A549 treated with GW870086 at 1 μM for 4 hours (cell line): ENCODE data around the gene ANTKMT. TPM values are rescaled to one million over a fixed set of nuclear protein-coding genes. Genes with fewer than 3 reads are reported as not detected.

Source experiments
- total RNA-seq: library from RNA; stranded (reverse); fragments of 200-300 nt; extraction: Qiagen RNA extraction; gene quantifications from 5 replicates; pipeline ENCODE4 v1.2.3, GENCODE V29; 2022; ENCODE audit warnings: low read depth

Gene ANTKMT
- total RNA-seq, result 35.3 to 65.1 TPM (median 57.7 TPM) in 5 replicates

GRCh38 chr16:720990-721764, at the start of gene ANTKMT:
TSS of gene ANTKMT (plus strand) at chr16:721146. CDS start at chr16:721275, 129 bp downstream.

GRCh38 chr16:674968-675883, 45.7 kb upstream of the ANTKMT start, which contains the start of gene RHBDL1:
TSS of gene RHBDL1 (plus strand) at chr16:675671. CDS start at chr16:675791, 120 bp downstream.

DNA sequence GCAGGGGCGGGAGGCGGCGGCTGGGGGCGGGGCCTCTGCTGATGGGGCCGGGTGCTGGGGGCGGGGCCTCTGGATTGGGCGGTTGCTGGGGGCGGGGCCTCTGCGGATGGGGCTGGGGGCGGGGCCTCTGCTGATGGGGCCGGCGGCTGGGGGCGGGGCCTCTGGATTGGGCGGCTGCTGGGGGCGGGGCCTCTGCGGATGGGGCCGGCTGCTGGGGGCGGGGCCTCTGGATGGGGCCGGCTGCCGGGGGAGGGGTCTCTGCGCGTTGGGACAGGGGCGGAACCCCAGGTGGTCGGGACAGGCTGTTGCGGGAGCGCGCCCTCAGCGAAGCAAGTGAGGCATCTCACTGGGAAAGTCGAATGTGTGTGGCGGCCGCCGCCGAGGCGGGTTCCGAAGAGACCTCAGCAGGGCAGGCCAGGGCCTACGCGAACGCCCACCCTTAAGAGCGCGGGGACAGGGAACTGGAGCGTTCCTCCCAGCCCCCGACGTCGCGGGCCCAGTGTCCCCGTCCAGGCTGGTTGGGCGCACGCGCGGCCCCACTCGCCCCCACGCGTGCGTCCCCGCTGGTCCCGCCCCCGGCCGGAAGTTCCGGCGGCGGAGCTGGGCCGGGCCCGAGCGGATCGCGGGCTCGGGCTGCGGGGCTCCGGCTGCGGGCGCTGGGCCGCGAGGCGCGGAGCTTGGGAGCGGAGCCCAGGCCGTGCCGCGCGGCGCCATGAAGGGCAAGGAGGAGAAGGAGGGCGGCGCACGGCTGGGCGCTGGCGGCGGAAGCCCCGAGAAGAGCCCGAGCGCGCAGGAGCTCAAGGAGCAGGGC, 40.9 kb upstream of the ANTKMT start, which contains the start of gene STUB1:
TSS of gene STUB1 (plus strand) at position 597 of the 811 bp plus-strand sequence. CDS start at position 713, 116 bp downstream.

GRCh38 chr16:684071-684794, 36.7 kb upstream of the ANTKMT start, which contains the start of gene JMJD8:
TSS of gene JMJD8 (minus strand) at chr16:684334. CDS start at chr16:684319, 15 bp downstream.

GRCh38 chr16:705431-706188, 15.3 kb upstream of the ANTKMT start, which contains the start of gene FBXL16:
TSS of gene FBXL16 (minus strand) at chr16:705801. CDS start at chr16:697405, 8,396 bp downstream.

GRCh38 chr16:714558-715476, 6.1 kb upstream of the ANTKMT start, which contains the start of gene METRN:
TSS of gene METRN (plus strand) at chr16:715118. CDS start at chr16:715290, 172 bp downstream.

GRCh38 chr16:726438-727290, 5.7 kb downstream of the ANTKMT start, which contains the start of the genes CCDC78 and HAGHL:
TSS of gene CCDC78 (minus strand) at chr16:726443. CDS start at chr16:726367, 76 bp downstream.
TSS of gene HAGHL (plus strand) at chr16:727106. CDS start at chr16:727510, 404 bp downstream.

GRCh38 chr16:740764-741505, 20.0 kb downstream of the ANTKMT start, which contains the start of gene CIAO3:
TSS of gene CIAO3 (minus strand) at chr16:740997. CDS start at chr16:740985, 12 bp downstream.

DNA sequence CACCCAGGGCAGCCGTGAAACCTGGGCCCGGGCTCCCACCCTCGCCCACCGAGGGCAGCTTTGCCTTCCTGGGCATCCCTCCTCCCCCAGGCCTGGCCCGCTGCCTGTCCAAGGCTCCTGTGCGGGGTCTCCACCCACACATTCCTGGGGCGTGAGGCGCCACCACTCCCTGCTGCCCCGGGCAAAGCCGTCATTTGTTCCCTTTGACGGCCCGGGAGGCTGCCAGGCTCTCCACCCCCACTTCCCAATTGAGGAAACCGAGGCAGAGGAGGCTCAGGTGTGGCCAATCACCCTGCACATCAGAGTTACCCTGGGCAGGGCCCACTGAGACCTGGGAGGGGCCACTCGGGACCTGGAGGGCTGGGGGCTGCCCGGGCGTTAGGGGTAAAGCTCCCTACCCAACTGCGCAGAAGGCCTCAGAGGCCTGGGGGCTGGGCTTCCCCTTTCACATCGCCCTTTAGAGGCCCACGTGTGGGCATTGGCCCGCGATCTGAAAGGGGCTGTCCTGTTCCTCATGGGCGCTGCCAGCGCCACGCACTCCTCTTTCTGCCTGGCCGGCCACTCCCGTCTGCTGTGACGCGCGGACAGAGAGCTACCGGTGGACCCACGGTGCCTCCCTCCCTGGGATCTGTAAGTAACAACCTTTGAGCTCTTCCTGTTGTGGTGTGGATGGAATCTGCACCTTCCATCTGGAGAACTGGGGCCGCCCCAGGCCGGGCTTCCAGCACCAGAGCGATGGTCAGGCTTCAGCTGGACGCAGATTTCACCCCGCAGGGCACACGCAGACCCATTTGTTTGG, 39.8 kb downstream of the ANTKMT start, which contains the start of gene MSLN:
TSS of gene MSLN (plus strand) at position 190 of the 799 bp plus-strand sequence. CDS start 1,947 bp downstream, outside the sequence.

Other genes with a start within 250 kb of the ANTKMT start
- gene CAPN15, start 193.4 kb upstream of the ANTKMT start, total RNA-seq, result 44.2 to 76.6 TPM (median 71.4 TPM) in 5 replicates
- 0.13 to 0.22 TPM (median 0.17 TPM) in 4 of 5 replicates, not detected in the other for gene PRR35, start 160.8 kb upstream of the ANTKMT start, total RNA-seq
- gene NHLRC4, start 154.1 kb upstream of the ANTKMT start, total RNA-seq, result 0.15 to 0.51 TPM (median 0.29 TPM) in 5 replicates
- gene PIGQ, start 151.2 kb upstream of the ANTKMT start, total RNA-seq, result 33.1 to 39.4 TPM (median 38.6 TPM) in 5 replicates
- gene RAB40C, start 131.1 kb upstream of the ANTKMT start, total RNA-seq, result 12.8 to 19.7 TPM (median 16.9 TPM) in 5 replicates
- gene WFIKKN1, start 90.2 kb upstream of the ANTKMT start, total RNA-seq, result 0.06 to 0.19 TPM (median 0.14 TPM) in 5 replicates
- 90.6 to 140 TPM (median 135 TPM) in 5 replicates for gene METTL26, start 84.8 kb upstream of the ANTKMT start, total RNA-seq
- gene MCRIP2, start 79.3 kb upstream of the ANTKMT start, total RNA-seq, result 22.6 to 48.4 TPM (median 39.2 TPM) in 5 replicates
- gene WDR90, start 71.8 kb upstream of the ANTKMT start, total RNA-seq, result 17.6 to 28.0 TPM (median 27.2 TPM) in 5 replicates
- 64.2 to 101 TPM (median 94.6 TPM) in 5 replicates for gene RHOT2, start 53.0 kb upstream of the ANTKMT start, total RNA-seq
- 0.56 to 1.4 TPM (median 1.3 TPM) in 5 replicates for gene RHBDL1, start 45.5 kb upstream of the ANTKMT start, total RNA-seq
- gene STUB1, start 40.7 kb upstream of the ANTKMT start, total RNA-seq, result 86.9 to 131 TPM (median 117 TPM) in 5 replicates
- gene JMJD8, start 36.8 kb upstream of the ANTKMT start, total RNA-seq, result 63.9 to 81.6 TPM (median 78.7 TPM) in 5 replicates
- 4.2 to 6.3 TPM (median 5.8 TPM) in 5 replicates for gene WDR24, start 30.7 kb upstream of the ANTKMT start, total RNA-seq
- 5.4 to 11.7 TPM (median 7.4 TPM) in 5 replicates for gene FBXL16, start 15.3 kb upstream of the ANTKMT start, total RNA-seq
- 82.0 to 226 TPM (median 208 TPM) in 5 replicates for gene METRN, start 6.0 kb upstream of the ANTKMT start, total RNA-seq
- 4.2 to 7.7 TPM (median 5.6 TPM) in 5 replicates for gene CCDC78, start 5.3 kb downstream of the ANTKMT start, total RNA-seq
- 15.2 to 20.6 TPM (median 18.0 TPM) in 5 replicates for gene HAGHL, start 6.0 kb downstream of the ANTKMT start, total RNA-seq
- gene CIAO3, start 19.9 kb downstream of the ANTKMT start, total RNA-seq, result 20.2 to 27.9 TPM (median 25.3 TPM) in 5 replicates
- gene MSLN, start 39.6 kb downstream of the ANTKMT start, total RNA-seq, result 2.1 to 4.3 TPM (median 3.2 TPM) in 5 replicates
- gene RPUSD1, start 67.2 kb downstream of the ANTKMT start, total RNA-seq, result 38.8 to 57.7 TPM (median 50.0 TPM) in 5 replicates
- gene CHTF18, start 67.5 kb downstream of the ANTKMT start, total RNA-seq, result 14.8 to 28.8 TPM (median 24.9 TPM) in 5 replicates
- not detected in 5 replicates for gene GNG13, start 79.6 kb downstream of the ANTKMT start, total RNA-seq
- 8.8 to 10.9 TPM (median 10.2 TPM) in 5 replicates for gene LMF1, start 249.8 kb downstream of the ANTKMT start, total RNA-seq